OCI-LY1 (cell line): ENCODE measurements around the gene NEURL1B.

ENCODE experiments used
- H2AFZ ChIP-seq: fragments of 200-600 bp; sonication (generic), shearing (Covaris generic); 2 replicates; pipeline ENCODE4 v1.6.0; 2014; ENCODE audit warnings: antibody characterized with exemption, mild to moderate bottlenecking, low read length
- H3F3A ChIP-seq: fragments of 200-600 bp; sonication (generic), shearing (Covaris generic); 2 replicates; pipeline ENCODE4 v1.6.0; 2014; ENCODE audit warnings: mild to moderate bottlenecking, antibody characterized with exemption, low read length, moderate library complexity; ENCODE audit not compliant: insufficient read depth
- H3K27ac ChIP-seq: fragments of 200-600 bp; sonication (generic); 2 replicates; pipeline ENCODE4 v1.5.1; 2014; ENCODE audit warnings: low read length, mixed run types, mild to moderate bottlenecking, low read depth; ENCODE audit not compliant: poor library complexity, severe bottlenecking
- H3K27me3 ChIP-seq: fragments of 200-600 bp; sonication (generic); 2 replicates; pipeline ENCODE4 v1.6.0; 2014; ENCODE audit warnings: antibody characterized with exemption, mild to moderate bottlenecking, low read length, moderate library complexity; ENCODE audit not compliant: insufficient read depth
- H3K36me3 ChIP-seq: fragments of 200-600 bp; sonication (generic); 2 replicates; pipeline ENCODE4 v1.6.1; 2014; ENCODE audit warnings: mild to moderate bottlenecking, antibody characterized with exemption, low read length, moderate library complexity, mixed read lengths; ENCODE audit not compliant: insufficient read depth
- H3K4me1 ChIP-seq: fragments of 200-600 bp; sonication (generic); 2 replicates; pipeline ENCODE4 v1.5.1; 2014; ENCODE audit warnings: mild to moderate bottlenecking, low read length, moderate library complexity; ENCODE audit not compliant: insufficient read depth, severe bottlenecking
- H3K4me2 ChIP-seq: fragments of 200-600 bp; sonication (generic), shearing (Covaris generic); 2 replicates; pipeline ENCODE4 v1.6.1; 2014; ENCODE audit warnings: low read length
- H3K4me3 ChIP-seq: fragments of 200-600 bp; sonication (generic); 2 replicates; pipeline ENCODE4 v1.5.1; 2014; ENCODE audit warnings: low read length, low read depth, mild to moderate bottlenecking, mixed read lengths; ENCODE audit not compliant: poor library complexity, severe bottlenecking
- H3K79me2 ChIP-seq: fragments of 200-600 bp; shearing (Covaris generic); 2 replicates; pipeline ENCODE4 v1.6.1; 2016; ENCODE audit warnings: mixed run types, low read length, mixed read lengths; ENCODE audit not compliant: insufficient read depth
- H3K9ac ChIP-seq: fragments of 200-600 bp; sonication (generic), shearing (Covaris generic); 2 replicates; pipeline ENCODE4 v1.6.1; 2014; ENCODE audit warnings: mild to moderate bottlenecking, low read length, mixed read lengths
- H3K9me2 ChIP-seq: fragments of 200-600 bp; sonication (generic), shearing (Covaris generic); 2 replicates; pipeline ENCODE4 v1.6.1; 2014; ENCODE audit warnings: low read depth, mild to moderate bottlenecking, low read length, mixed read lengths
- H3K9me3 ChIP-seq: fragments of 200-600 bp; shearing (Covaris generic); 2 replicates; pipeline ENCODE4 v1.6.1; 2014; ENCODE audit warnings: low read length, mixed read lengths
- H4K20me1 ChIP-seq: fragments of 200-600 bp; sonication (generic), shearing (Covaris generic); 2 replicates; pipeline ENCODE4 v1.6.0; 2016; ENCODE audit warnings: mild to moderate bottlenecking, low read length; ENCODE audit not compliant: insufficient read depth
- CTCF ChIP-seq: fragments of 200-600 bp; sonication (generic), shearing (Covaris generic); IDR thresholded peaks from 2 replicates; pipeline ENCODE4 v1.5.1; 2017; ENCODE audit warnings: mild to moderate bottlenecking, antibody characterized with exemption, low read length, moderate library complexity, mixed read lengths
- EZH2 ChIP-seq: fragments of 200-600 bp; sonication (generic), shearing (Covaris generic); IDR thresholded peaks from 2 replicates; pipeline ENCODE4 v1.8.0; 2017; ENCODE audit warnings: borderline replicate concordance, mixed run types, mild to moderate bottlenecking, antibody characterized with exemption, low read length, moderate library complexity, mixed read lengths

Gene NEURL1B

GRCh38 chr5:172669386-172670004 lies 28.4 kb downstream of the NEURL1B start:
- no peaks in the 10 kb centered on the region; the same call in 1 of the 2 replicates for H3K27me3 ChIP-seq
- H3K36me3 ChIP-seq: no peaks in the 10 kb centered on the region
- H3K4me1 ChIP-seq: no peaks in the 10 kb centered on the region
- H3K4me2 ChIP-seq: no peak overlapping the region
- no peaks in the 10 kb centered on the region for H3K79me2 ChIP-seq
- H4K20me1 ChIP-seq: no peaks in the 10 kb centered on the region
- H3K9ac ChIP-seq: no peak overlapping the region
- no peaks in the 10 kb centered on the region for H3K9me3 ChIP-seq
- no peak overlapping the region for H3K4me3 ChIP-seq
- TF ChIP-seq CTCF (no peak), EZH2 (no peak)
- no peaks in the 10 kb centered on the region for H3F3A ChIP-seq
- H2AFZ ChIP-seq: no peak overlapping the region
- H3K27ac ChIP-seq: no peak overlapping the region
- no peaks in the 10 kb centered on the region for H3K9me2 ChIP-seq

- Histone ChIP-seq H4K20me1 (no peaks in the 10 kb centered on the region), H3K9me2 (no peaks in the 10 kb centered on the region), H3K79me2 (no peaks in the 10 kb centered on the region), H3K36me3 (no peaks in the 10 kb centered on the region), H3F3A (no peaks in the 10 kb centered on the region), H3K4me1 (no peaks in the 10 kb centered on the region), H3K4me3 (no peak overlapping the region), H3K27ac (no peak overlapping the region), H2AFZ (no peak overlapping the region), H3K9me3 (no peaks in the 10 kb centered on the region), H3K27me3 (no peaks in the 10 kb centered on the region; the same call in 1 of the 2 replicates), H3K9ac (no peak overlapping the region), H3K4me2 (no peak overlapping the region)
- TF ChIP-seq CTCF: no peak
- TF ChIP-seq EZH2: no peak
These were observed 28.9 kb downstream of the NEURL1B start for GRCh38 chr5:172670005-172670402.

- TF ChIP-seq EZH2 (no peak), CTCF (no peak)
- no peak overlapping the region for H3K9ac ChIP-seq
- no peaks in the 10 kb centered on the region for H3K9me2 ChIP-seq
- H3K4me2 ChIP-seq: no peak overlapping the region
- no peak overlapping the region for H2AFZ ChIP-seq
- no peaks in the 10 kb centered on the region for H4K20me1 ChIP-seq
- no peaks in the 10 kb centered on the region for H3K36me3 ChIP-seq
- no peaks in the 10 kb centered on the region for H3K79me2 ChIP-seq
- H3K27ac ChIP-seq: no peak overlapping the region
- no peaks in the 10 kb centered on the region for H3F3A ChIP-seq
- no peak overlapping the region for H3K4me3 ChIP-seq
- H3K9me3 ChIP-seq: no peaks in the 10 kb centered on the region
- H3K4me1 ChIP-seq: no peaks in the 10 kb centered on the region
- no peaks in the 10 kb centered on the region; the same call in 1 of the 2 replicates for H3K27me3 ChIP-seq
These were observed 29.4 kb downstream of the NEURL1B start for GRCh38 chr5:172670444-172670843.
